GM12865 (cell line): ENCODE results near the gene MICU2.

Source experiments
- DNase-seq: peaks from one replicate; pipeline ENCODE4 v3.0.0; 2010; ENCODE audit warnings: low read depth
- H3K4me3 ChIP-seq: 2 replicates; pipeline ENCODE4 v1.5.1; 2011; ENCODE audit warnings: mild to moderate bottlenecking, low read depth, low read length, control low read depth
- CTCF ChIP-seq: IDR thresholded peaks from 2 replicates; pipeline ENCODE4 v1.5.1; 2011; ENCODE audit warnings: low read length, control low read depth, low read depth, inconsistent platforms; ENCODE audit not compliant: insufficient read depth; ENCODE audit errors: missing control alignments

The MICU2 gene

GRCh38 chr13:21475115-21475514 is 128.9 kb downstream of the MICU2 start:
- no peak overlapping the region for H3K4me3 ChIP-seq
- no peak for TF ChIP-seq CTCF
- DNase-seq = no peak

GRCh38 chr13:21470785-21471184 is 133.2 kb downstream of the MICU2 start:
- H3K4me3 ChIP-seq = no peak overlapping the region
- no peak for DNase-seq
- TF ChIP-seq CTCF = no peak

- no peak overlapping the region for H3K4me3 ChIP-seq
- DNase-seq = no peak
- TF ChIP-seq CTCF = no peak
Measured at GRCh38 chr13:21466527-21466926, 137.4 kb downstream of the MICU2 start.

- DNase-seq = no peak
- H3K4me3 ChIP-seq = no peak overlapping the region
- TF ChIP-seq CTCF = no peak
Measured at GRCh38 chr13:21465710-21466160, 138.2 kb downstream of the MICU2 start.

- DNase-seq = no peak
- H3K4me3 ChIP-seq = no peak overlapping the region
- TF ChIP-seq CTCF = no peak
Measured at GRCh38 chr13:21463424-21463823, 140.5 kb downstream of the MICU2 start.

- TF ChIP-seq CTCF = no peak
- H3K4me3 ChIP-seq = no peak overlapping the region
- no peak for DNase-seq
Measured at GRCh38 chr13:21461131-21461530, 142.8 kb downstream of the MICU2 start.
